ENCODE data around the gene SULT1A1.
"Not testable (repeated sequence)": the region's sequence is repeated elsewhere in the genome, so short reads cannot be mapped to it uniquely, and the experiment has no call there.

The SULT1A1 gene

DNA sequence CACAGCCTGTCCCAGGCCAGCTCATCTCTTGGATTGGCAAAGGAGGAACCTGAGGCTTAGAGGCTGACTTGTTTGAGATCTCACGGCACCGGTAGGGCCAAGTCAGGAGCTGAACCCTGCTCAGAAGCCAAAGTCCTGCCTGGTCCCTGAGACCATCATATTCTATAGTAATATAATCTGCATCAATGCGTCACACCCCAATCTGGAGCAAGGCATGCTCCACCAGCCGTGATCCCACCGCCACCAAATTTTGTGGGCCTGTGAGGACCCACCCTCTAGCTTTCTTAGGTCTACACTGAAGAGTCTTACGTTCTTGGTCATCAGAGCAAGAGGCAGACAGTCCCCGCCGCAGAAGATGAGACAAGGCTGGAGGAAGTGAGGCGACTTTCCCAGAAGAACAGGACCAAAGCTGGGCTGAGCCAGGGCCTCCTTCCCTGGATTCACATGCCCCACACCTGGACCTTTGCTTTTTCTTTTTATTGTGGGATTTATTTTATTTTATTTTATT, 2.7 kb downstream of the SULT1A1 start:
- TF ChIP-seq, protein P1, sequence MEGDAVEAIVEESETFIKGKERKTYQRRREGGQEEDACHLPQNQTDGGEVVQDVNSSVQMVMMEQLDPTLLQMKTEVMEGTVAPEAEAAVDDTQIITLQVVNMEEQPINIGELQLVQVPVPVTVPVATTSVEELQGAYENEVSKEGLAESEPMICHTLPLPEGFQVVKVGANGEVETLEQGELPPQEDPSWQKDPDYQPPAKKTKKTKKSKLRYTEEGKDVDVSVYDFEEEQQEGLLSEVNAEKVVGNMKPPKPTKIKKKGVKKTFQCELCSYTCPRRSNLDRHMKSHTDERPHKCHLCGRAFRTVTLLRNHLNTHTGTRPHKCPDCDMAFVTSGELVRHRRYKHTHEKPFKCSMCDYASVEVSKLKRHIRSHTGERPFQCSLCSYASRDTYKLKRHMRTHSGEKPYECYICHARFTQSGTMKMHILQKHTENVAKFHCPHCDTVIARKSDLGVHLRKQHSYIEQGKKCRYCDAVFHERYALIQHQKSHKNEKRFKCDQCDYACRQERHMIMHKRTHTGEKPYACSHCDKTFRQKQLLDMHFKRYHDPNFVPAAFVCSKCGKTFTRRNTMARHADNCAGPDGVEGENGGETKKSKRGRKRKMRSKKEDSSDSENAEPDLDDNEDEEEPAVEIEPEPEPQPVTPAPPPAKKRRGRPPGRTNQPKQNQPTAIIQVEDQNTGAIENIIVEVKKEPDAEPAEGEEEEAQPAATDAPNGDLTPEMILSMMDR (conservative IDR thresholded peaks at IDR 0.05; ENCODE audit: low read depth, low read length) = no peak
- no peak for DNase-seq (ENCODE audit: low read depth)
- H3K4me3 ChIP-seq (ENCODE audit: low read length) = no peak overlapping the region

DNA sequence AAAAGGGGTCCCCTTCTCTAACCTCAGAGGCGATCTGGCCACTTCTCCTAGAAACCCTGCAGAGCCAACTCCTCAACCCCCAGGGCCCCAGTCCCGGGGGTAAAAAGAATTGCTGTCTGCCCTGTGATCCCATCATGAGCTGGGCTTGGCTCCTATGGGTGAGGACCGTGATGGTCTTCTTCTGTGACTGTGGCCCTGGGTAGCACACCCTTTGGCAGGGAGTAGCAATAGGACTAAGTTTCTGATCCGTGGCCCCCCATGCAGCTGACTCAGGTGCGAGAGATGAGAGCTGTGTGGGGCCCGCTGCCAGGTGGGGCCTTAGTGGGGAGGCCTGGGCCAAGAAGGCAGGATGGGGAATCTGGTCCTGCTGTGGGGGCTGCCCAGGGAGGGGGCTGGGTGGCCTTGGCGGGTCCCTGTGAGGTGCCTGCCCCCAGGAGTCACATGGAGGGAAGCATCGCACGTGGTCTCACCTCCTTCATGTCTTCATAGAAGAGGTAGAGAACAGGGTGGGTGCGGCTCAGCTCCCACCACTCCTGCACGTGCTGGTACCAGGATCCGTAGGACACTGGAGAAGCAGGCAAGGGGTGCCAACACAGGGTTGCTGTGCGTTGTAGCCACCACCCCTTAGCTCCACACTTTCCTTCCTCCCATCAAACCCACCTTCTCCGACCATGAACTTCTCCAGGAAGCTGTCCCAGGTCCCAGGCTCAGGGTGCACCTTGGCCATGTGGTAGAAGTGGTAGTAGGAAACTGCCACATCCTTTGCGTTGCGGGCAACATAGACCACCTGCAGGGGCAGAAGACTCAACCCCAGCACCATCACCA, 3.3 kb downstream of the SULT1A1 start:
- TF ChIP-seq, protein P1 (conservative IDR thresholded peaks at IDR 0.05; ENCODE audit: low read depth, low read length) = no peak
- DNase-seq (ENCODE audit: low read depth) = no peak

DNA sequence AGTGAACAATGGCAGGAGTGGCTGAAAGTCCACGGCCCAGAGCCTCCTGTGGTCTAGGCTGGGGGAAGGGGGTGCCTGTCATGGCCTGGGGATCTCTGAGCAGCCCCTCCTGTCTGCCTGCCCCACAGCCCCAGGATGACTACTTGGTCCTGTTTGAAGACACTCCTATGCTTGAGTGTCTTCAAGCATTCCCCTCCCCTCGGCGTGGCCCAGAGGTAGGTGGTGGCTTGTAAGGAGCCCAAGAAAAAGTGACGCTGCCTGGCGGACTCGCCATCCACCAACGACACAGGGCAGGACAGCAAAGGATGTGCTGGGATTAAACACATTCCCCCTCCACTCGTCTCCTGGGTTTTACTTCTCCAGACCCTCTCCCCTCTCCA, 5.7 kb downstream of the SULT1A1 start:
- TF ChIP-seq, protein P1 (conservative IDR thresholded peaks at IDR 0.05; ENCODE audit: low read depth, low read length) = no peak
- H3K4me3 ChIP-seq (ENCODE audit: low read length) = no peak overlapping the region
- no peak for DNase-seq (ENCODE audit: low read depth)

More for the DNA sequence above, 3.3 kb downstream of the SULT1A1 start:
- no peak overlapping the region for H3K4me3 ChIP-seq (ENCODE audit: low read length)

GRCh38 chr16:28603381-28604185, 6.3 kb downstream of the SULT1A1 start:
- DNase-seq (ENCODE audit: low read depth) = no peak
- no peak overlapping the region for H3K4me3 ChIP-seq (ENCODE audit: low read length)
- TF ChIP-seq, protein P1 (conservative IDR thresholded peaks at IDR 0.05; ENCODE audit: low read depth, low read length) = no peak

GRCh38 chr16:28602529-28602928, 7.3 kb downstream of the SULT1A1 start:
- no peak overlapping the region for H3K4me3 ChIP-seq (ENCODE audit: low read length)
- TF ChIP-seq, protein P1 (conservative IDR thresholded peaks at IDR 0.05; ENCODE audit: low read depth, low read length) = no peak
- no peak for DNase-seq (ENCODE audit: low read depth)

DNA sequence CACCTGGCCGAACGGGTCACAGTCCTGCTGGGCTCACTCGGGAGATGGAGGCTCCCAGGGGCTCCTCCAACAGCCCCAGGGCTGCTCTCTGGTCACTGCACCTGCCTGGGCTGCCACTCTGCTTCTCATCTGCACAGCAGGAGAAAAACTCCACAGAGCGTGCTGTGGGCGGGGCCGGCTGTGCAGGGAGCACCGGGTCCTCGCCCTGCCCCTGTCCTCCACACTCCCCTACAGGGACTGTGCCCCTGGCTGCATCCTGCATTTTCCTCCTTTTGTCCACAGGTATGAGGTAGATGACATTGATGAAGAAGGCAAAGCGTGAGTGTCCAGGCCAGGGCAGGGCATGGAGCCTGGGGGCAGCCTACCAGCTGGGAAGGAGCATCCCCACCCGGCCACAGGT, 7.8 kb downstream of the SULT1A1 start:
- not testable (repeated sequence) for DNase-seq (ENCODE audit: low read depth); H3K4me3 ChIP-seq (ENCODE audit: low read length)

- not testable (repeated sequence) for H3K4me3 ChIP-seq (ENCODE audit: low read length); DNase-seq (ENCODE audit: low read depth)
Observed at GRCh38 chr16:28601589-28601988, 8.3 kb downstream of the SULT1A1 start.

- not testable (repeated sequence) for DNase-seq (ENCODE audit: low read depth); H3K4me3 ChIP-seq (ENCODE audit: low read length)
Observed at GRCh38 chr16:28600965-28601364, 8.9 kb downstream of the SULT1A1 start.

DNA sequence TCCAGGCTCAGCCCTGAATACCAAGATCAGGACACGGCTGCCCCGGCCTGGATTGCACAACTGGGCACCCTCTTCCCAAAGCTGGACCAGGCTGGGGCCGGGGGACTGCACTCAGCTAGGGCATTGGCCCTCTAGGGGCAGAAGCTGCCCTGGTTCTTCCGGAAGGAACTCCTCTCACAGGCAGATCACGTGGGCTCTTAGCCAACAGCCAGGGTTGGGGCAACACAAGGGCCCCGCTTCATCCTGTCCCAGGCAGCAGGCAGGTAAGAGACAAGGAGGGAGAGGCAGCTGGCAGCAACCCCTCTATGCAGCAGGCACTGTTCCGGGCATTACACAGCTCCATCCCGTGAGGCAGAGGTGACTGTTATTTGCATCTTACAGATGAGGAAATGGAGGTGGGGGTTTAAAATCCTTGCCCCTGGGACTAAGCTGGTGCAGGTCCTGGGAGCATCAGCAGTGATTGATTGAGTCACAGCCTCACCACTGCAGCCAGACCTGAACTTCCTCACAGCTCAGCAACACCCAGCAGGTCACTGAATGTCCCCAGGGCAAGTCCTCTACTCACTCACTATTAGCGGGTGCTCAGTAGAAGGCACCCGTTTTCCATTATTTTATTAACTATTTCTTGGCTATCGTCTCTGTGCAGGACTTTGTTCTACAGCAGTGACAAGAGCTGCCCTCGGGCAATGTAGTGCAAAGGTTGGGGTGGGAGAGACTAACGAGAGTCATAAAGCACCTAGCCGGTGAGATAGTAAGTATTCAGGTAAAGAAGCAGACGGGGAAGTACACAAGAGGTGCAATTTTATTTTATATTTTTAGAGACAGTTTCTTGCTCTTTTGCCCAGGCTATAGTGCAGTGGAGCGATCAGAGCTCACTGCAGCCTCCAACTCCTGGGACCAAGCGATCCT, 10.2 kb downstream of the SULT1A1 start:
- not testable (repeated sequence) for DNase-seq (ENCODE audit: low read depth); H3K4me3 ChIP-seq (ENCODE audit: low read length)

Measured in retinal pigment epithelial cell (primary cell).